HG03066 (cell line): ENCODE measurements around the gene C2orf76.
A peak's percentile ranks its signal among the peaks of the same experiment; 100 is the strongest.

Source experiments
- ATAC-seq: cut with Tn5 transposase; IDR thresholded peaks from one replicate; pipeline ENCODE4 v1.9.1; 2021; ENCODE audit warnings: low read depth; ENCODE audit not compliant: unreplicated experiment

The C2orf76 gene

GRCh38 chr2:119338826-119339561 is 27.6 kb downstream of the C2orf76 start:
- peak; percentile 99 for ATAC-seq

- no peak for ATAC-seq
Measured at GRCh38 chr2:119338272-119338671, 28.4 kb downstream of the C2orf76 start.

- ATAC-seq: no peak
Measured at GRCh38 chr2:119337749-119338148, 28.9 kb downstream of the C2orf76 start.

- no peak for ATAC-seq
Measured at GRCh38 chr2:119333833-119334232, 32.8 kb downstream of the C2orf76 start.

- no peak for ATAC-seq
Measured at GRCh38 chr2:119333360-119333759, 33.3 kb downstream of the C2orf76 start.

- no peak for ATAC-seq
Measured at GRCh38 chr2:119332953-119333352, 33.7 kb downstream of the C2orf76 start.

DNA sequence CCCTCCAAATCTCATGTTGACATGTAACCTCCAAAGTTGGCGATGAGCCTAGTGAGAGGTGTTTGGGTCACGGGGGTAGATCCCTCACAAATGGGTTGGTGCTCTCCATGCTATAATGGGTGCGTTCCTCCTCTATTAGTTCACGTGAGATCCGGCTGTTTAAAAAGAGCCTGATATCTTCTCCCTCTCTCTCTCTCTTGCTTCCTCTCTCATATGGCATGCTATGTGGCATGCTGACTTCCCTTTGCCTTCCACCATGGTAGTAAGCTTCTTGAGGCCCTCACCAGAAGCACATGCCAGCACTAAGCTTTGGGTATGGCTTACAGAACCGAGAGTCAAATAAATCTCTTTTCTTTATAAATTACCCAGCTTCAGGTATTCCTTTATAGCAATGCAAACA is 39.2 kb downstream of the C2orf76 start:
- no peak for ATAC-seq

- ATAC-seq: no peak
Measured at GRCh38 chr2:119326938-119327337, 39.7 kb downstream of the C2orf76 start.

GRCh38 chr2:119324685-119325270 is 41.9 kb downstream of the C2orf76 start:
- ATAC-seq: no peak

DNA sequence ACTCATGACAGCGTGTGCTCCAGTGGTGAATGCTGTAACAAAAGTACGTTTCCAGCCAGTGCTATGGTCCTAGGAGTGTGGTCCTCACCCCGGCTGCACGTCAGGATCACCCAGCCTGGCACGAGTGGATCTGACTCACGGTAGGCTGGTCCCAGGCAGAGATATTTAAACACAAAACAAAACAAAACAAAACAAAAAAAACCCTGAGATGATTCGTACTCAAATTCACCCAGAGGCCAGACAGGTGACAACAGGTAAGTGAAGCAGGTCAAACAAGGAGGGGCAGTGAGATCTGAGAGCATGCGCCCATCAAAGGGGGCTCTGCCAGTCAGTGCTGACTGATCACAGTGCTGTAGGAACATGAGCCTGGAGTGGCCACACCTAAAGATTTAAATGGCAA is 43.2 kb downstream of the C2orf76 start:
- ATAC-seq: no peak

- no peak for ATAC-seq
Measured at GRCh38 chr2:119319593-119319992, 47.0 kb downstream of the C2orf76 start.

DNA sequence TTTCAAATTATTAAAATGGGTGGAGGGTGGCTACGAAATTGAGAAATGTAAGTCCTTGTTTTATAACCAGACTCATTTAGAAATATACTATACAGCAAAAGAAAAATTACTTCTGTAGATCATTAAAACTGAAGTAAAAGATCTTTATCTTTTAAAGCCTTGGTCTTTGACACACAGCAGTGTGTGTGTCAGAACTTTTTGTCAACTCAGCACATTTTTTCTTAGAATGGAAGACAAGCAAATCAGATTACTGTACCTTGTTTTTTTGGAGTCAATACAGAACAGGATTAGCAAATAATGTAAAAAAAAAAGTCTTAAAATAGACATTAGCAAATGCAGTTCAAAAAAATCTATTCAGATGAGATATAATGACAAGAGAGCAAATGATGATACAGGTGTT is 49.1 kb downstream of the C2orf76 start:
- no peak for ATAC-seq

GRCh38 chr2:119316066-119316465 is 50.6 kb downstream of the C2orf76 start:
- ATAC-seq: no peak

DNA sequence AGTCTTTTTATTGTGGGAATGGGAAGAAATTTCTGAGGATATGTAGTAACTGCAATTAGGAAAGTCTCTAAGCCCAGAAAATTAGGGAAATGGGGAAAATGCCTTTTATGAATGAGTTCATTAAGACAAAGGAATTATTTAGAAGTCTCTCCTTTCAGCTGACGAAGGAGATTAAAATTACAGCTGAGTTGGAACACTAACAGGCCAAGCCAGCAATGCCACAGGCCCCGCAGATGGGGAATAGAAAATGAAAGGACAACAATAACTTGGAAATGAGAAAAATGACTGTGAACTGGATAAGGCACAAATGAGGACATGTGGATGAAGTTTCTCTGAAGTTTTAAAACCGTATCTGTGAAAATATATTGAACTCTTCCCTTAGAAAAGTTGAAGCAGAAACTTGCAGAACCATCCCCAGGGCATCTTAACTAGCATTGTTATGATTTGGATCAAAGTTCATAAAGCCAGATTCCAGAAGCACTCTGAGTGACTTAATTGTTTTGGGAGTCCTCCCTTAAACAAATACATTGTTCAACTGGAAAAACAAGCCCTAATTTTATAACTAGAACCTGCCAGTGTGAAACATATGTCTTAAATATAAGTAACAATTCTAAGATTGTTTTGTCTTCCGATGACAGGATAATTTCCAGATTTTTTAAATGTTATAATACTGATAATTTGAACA is 51.3 kb downstream of the C2orf76 start:
- ATAC-seq: no peak

- no peak for ATAC-seq
Measured at GRCh38 chr2:119311831-119312230, 54.8 kb downstream of the C2orf76 start.

GRCh38 chr2:119311371-119311770 is 55.3 kb downstream of the C2orf76 start:
- ATAC-seq: no peak

- ATAC-seq: no peak
Measured at GRCh38 chr2:119308793-119309330, 57.8 kb downstream of the C2orf76 start.

- ATAC-seq: no peak
Measured at GRCh38 chr2:119307419-119308140, 59.1 kb downstream of the C2orf76 start.

- ATAC-seq: no peak
Measured at GRCh38 chr2:119306196-119306590, 60.4 kb downstream of the C2orf76 start.

- no peak for ATAC-seq
Measured at GRCh38 chr2:119305497-119306195, 61.0 kb downstream of the C2orf76 start.
